Lower leg skin (tissue), 4 donors: ENCODE data around the gene TAF1. TPM values are rescaled to one million over a fixed set of nuclear protein-coding genes. Genes with fewer than 3 reads are reported as not detected.
"Not testable (repeated sequence)": the region's sequence is repeated elsewhere in the genome, so short reads cannot be mapped to it uniquely, and the experiment has no call there.

Experiments used
- DNase-seq, 2 donors: peaks; one replicate each; pipeline ENCODE4 v3.0.0-alpha.2; 2019; ENCODE audit warnings: low spot score in 2 of 2
- H3K4me3 ChIP-seq: fragments of 200-600 bp; sonication (generic); 2 replicates; pipeline ENCODE4 v1.5.1; 2017; ENCODE audit warnings: mild to moderate bottlenecking, low read depth; ENCODE audit not compliant: poor library complexity, severe bottlenecking
- POLR2A ChIP-seq, 2 donors: fragments of 450-650 bp; IDR thresholded peaks; one replicate each; pipeline ENCODE4 v1.6.1; 2016 to 2017; ENCODE audit warnings: antibody characterized with exemption in 2 of 2, mild to moderate bottlenecking in 1 of 2, moderate library complexity in 1 of 2
- WGBS, 2 donors: methylation state at CpG; one replicate each; pipeline ENCODE4 v1.1.5; 2018; 5-methylcytosine and 5-hydroxymethylcytosine counted together
- intact Hi-C: fragments of 100-400 bp; cut with DNase I; formaldehyde crosslinking; loops from one replicate; pipeline ENCODE4 v1.15.0; 2023; ENCODE audit warnings: low total_unique reads
- total RNA-seq, 4 donors: library from RNA; depleted of rRNA; stranded (reverse); fragments of >200 nt; gene quantifications; one replicate each; pipeline ENCODE4 v1.1.0, GENCODE V29; 2016
- TF ChIP-seq, protein P1 (sequence below), 3 donors: fragments of 450-650 bp; IDR thresholded peaks; one replicate each; pipeline ENCODE4 v1.5.1; 2016; ENCODE audit warnings: antibody characterized with exemption in 3 of 3, mild to moderate bottlenecking in 3 of 3, moderate library complexity in 2 of 3

The TAF1 gene
- total RNA-seq, 4 donors from 2014 or later: 34.3 to 44.9 (median 38.2) TPM

DNA sequence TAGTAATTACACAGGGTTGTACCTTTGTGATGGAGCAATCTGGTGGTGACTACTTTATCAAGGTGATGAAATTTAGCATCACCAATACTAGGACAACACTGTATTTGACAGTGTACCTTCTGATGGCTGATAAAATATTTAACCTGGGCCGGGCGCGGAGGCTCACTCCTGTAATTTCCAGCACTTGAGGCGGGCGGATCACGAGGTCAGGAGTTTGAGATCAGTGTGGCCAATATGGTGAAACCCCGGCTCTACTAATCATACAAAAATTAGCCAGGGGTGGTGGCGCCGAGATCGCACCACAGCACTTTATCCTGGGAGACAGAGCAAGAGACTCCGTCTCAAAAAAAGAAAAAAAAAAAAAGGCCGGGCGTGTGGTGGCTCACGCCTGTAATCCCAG is 1.9 kb upstream of the TAF1 start:
- peak in 1 of 2 donors; percentile 80 for DNase-seq
- 84 to 87% methylated on average over 11 to 14 of the region's 14 CpGs for WGBS, 2 donors
- intact Hi-C loops: no loop called here
- no peak for TF ChIP-seq POLR2A (IDR thresholded peaks at IDR 0.05)
- TF ChIP-seq, protein P1, sequence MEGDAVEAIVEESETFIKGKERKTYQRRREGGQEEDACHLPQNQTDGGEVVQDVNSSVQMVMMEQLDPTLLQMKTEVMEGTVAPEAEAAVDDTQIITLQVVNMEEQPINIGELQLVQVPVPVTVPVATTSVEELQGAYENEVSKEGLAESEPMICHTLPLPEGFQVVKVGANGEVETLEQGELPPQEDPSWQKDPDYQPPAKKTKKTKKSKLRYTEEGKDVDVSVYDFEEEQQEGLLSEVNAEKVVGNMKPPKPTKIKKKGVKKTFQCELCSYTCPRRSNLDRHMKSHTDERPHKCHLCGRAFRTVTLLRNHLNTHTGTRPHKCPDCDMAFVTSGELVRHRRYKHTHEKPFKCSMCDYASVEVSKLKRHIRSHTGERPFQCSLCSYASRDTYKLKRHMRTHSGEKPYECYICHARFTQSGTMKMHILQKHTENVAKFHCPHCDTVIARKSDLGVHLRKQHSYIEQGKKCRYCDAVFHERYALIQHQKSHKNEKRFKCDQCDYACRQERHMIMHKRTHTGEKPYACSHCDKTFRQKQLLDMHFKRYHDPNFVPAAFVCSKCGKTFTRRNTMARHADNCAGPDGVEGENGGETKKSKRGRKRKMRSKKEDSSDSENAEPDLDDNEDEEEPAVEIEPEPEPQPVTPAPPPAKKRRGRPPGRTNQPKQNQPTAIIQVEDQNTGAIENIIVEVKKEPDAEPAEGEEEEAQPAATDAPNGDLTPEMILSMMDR (IDR thresholded peaks at IDR 0.05): no peak
- H3K4me3 ChIP-seq: no peak overlapping the region

DNA sequence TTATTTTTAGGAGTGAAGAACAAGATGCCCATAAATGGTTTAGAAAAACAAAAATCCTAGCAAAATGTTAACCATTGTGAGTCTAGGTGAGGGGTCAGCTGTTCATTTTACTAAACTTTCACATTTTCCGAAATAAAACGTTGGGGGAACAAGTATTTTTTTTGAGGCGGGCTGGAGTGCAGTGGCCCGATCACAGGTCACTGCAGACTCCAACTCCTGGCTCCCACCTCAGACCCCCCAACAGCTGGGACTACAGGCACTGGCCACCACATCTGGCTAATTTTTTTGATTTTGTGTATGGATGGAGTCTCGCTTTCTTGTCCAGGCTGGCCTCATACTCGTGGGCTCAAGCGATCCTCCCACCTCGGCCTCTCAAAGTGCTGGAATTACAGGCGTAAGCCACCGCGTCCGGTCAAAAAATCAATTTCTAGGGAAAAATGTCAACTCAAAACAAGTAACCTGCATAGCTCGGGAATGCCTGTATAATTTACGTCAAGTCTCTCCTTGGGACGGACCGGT is 742 bp upstream of the TAF1 start:
- no peak overlapping the region for H3K4me3 ChIP-seq
- DNase-seq: no peak
- WGBS, 2 donors: 2 to 39% methylated on average over 13 to 16 of the region's 16 CpGs
- intact Hi-C loops: no loop called here
- TF ChIP-seq, protein P1 (IDR thresholded peaks at IDR 0.05): no peak

DNA sequence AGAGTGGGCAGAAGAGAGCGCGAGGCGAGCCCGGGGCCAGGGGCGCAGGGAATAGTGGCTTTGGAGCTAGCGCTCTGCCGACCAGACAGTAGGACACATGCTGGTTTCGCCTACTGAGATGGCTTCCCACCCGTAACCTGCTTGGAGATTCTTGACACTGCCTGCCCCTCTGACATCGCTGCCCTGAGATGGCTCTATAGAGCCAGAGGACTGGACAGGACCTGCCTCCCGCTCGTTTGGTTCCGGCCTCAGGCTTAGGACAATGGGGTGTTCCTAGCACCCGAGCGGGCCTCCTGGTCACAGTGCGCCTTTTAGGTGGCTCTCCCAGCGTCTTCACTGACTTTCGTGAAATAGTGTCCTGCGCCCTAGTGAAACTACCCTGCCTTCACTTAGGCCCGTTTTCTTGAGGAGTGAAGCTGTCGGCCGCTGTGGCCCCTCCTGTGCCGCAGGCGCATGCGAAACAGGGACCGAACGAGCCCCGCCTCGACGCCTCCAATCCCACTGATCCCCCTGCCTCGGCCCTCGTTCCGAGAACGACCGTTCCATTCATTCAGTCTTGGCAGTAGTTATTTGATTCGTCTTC is 608 bp downstream of the TAF1 start:
- H3K4me3 ChIP-seq: peak overlapping the region; percentile 56
- 0 to 45% methylated on average over 16 to 31 of the region's 36 CpGs for WGBS, 2 donors
- peak in 1 of 2 donors; percentile 84 for DNase-seq
- TF ChIP-seq POLR2A (IDR thresholded peaks at IDR 0.05): no peak
- TF ChIP-seq, protein P1 (IDR thresholded peaks at IDR 0.05): no peak
- intact Hi-C loops: no loop called here

DNA sequence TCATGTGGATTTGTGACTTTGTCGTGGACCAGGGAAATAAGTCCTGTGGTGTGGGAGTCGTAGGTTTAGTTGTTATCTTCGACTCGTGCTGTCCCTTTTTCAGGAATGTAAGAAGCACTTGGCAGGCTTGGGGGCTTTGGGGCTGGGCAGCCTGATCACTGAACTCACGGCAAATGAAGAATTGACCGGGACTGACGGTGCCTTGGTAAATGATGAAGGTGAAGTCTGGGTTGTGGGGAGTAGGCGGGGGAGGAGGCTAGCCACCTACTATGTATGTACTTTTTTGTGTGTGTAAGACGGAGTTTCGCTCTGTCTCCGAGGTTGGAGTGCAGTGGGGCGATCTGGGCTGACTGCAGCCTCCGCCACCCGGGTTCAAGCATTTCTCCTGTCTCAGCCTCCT is 1.2 kb downstream of the TAF1 start:
- 30 to 63% methylated on average over 14 of the region's 14 CpGs for WGBS, 2 donors
- intact Hi-C loops: no loop called here
- no peak for TF ChIP-seq POLR2A (IDR thresholded peaks at IDR 0.05)
- TF ChIP-seq, protein P1 (IDR thresholded peaks at IDR 0.05): no peak
- no peak overlapping the region for H3K4me3 ChIP-seq
- DNase-seq: peak in 1 of 2 donors; percentile 68

DNA sequence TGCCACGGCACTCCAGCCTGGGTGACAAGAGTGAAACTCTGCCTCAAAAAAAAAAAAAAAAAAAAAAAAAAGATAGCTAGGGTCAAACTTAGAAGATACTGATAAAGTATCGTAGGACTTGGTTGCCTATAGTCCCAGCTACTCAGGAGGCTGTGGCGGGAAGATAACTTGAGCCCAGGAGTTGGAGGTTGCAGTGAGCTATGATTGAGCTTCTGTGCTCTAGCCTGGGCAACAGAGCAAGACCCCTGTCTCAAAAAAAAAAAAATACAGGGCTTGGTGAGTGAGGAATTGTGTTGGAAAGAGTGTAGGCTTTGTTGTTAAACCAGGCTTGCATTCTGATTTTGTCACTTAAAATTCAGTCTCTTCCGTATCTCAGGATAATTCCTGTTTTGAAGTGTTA is 6.2 kb downstream of the TAF1 start:
- TF ChIP-seq POLR2A (IDR thresholded peaks at IDR 0.05): no peak
- TF ChIP-seq, protein P1 (IDR thresholded peaks at IDR 0.05): no peak
- DNase-seq: no peak
- 93 to 96% methylated on average over 4 of the region's 4 CpGs for WGBS, 2 donors
- H3K4me3 ChIP-seq: no peak overlapping the region
- intact Hi-C loops: no loop called here

DNA sequence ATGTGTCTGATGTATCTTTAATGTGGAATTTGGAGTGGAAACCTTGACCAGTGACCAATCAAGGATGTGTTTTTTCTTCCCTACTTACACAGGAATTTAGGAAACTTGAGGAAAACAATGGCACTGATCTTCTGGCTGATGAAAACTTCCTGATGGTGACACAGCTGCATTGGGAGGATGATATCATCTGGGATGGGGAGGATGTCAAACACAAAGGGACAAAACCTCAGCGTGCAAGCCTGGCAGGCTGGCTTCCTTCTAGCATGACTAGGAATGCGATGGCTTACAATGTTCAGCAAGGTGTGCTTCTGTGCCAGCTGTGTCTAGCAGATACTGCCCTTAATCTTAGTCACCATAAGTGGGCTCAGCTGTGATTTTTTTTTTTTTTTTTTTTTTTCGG is 12.6 kb downstream of the TAF1 start:
- H3K4me3 ChIP-seq: no peak overlapping the region
- TF ChIP-seq POLR2A (IDR thresholded peaks at IDR 0.05): no peak
- TF ChIP-seq, protein P1 (IDR thresholded peaks at IDR 0.05): no peak
- no peak for DNase-seq
- intact Hi-C loops: no loop called here
- 78 to 85% methylated on average over 3 of the region's 3 CpGs for WGBS, 2 donors

DNA sequence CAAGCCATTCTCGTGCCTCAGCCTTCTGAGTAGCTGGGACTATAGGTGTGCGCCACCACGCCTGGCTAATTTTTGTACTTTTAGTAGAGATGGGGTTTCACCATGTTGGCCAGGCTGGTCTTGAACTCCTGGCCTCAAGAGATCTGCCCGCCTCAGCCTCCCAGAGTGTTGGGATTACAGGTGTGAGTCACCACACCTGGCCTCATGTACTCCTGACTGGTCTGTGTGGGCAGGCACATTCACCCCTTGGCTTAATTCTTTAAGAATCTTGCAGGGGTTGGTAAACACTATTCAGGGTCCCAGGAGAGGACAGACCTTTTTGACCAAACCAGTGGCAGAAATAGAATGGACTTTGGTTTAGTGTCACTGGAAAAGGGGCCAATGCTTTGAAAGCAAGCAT is 25.6 kb downstream of the TAF1 start:
- H3K4me3 ChIP-seq, DNase-seq, intact Hi-C loops: not testable (repeated sequence)
- 89 to 98% methylated on average over 4 of the region's 4 CpGs for WGBS, 2 donors
